CD8-positive, alpha-beta memory T cell (primary cell): ENCODE results near the gene SRPK2. TPM values are rescaled to one million over a fixed set of nuclear protein-coding genes. Genes with fewer than 3 reads are reported as not detected.
"Not testable (repeated sequence)": the region's sequence is repeated elsewhere in the genome, so short reads cannot be mapped to it uniquely, and the experiment has no call there.

Experiments used
- CTCF ChIA-PET: fragments of 350-600 bp; sonication (Branson Sonifier 250); formaldehyde crosslinking; loops from one replicate; lab custom pipeline; 2021; ENCODE audit warnings: antibody characterized with exemption; lab: Charles Lee
- POLR2A ChIA-PET: fragments of 350-600 bp; sonication (Branson Sonifier 250); formaldehyde crosslinking; loops from one replicate; lab custom pipeline; 2021; ENCODE audit warnings: antibody characterized with exemption; lab: Charles Lee
- DNase-seq, 5 donors: peaks; one replicate each; pipeline versions ENCODE4 v3.0.0 to v3.0.0-alpha.2; 2020 to 2022; ENCODE audit warnings: mixed read lengths in 1 of 5
- H3K27ac ChIP-seq: one replicate; pipeline ENCODE4 v1.7.0; 2013; ENCODE audit warnings: low read depth, mild to moderate bottlenecking, low read length, moderate library complexity
- H3K27me3 ChIP-seq: 2 replicates; pipeline ENCODE4 v1.7.0; 2013; ENCODE audit warnings: low read length, mild to moderate bottlenecking; ENCODE audit not compliant: insufficient read depth, poor library complexity, severe bottlenecking
- H3K36me3 ChIP-seq: 2 replicates; pipeline ENCODE4 v1.7.0; 2013; ENCODE audit warnings: mild to moderate bottlenecking, low read length, moderate library complexity; ENCODE audit not compliant: insufficient read depth
- H3K4me1 ChIP-seq: 2 replicates; pipeline ENCODE4 v1.7.0; 2013; ENCODE audit warnings: mild to moderate bottlenecking, low read length, moderate library complexity; ENCODE audit not compliant: insufficient read depth
- H3K4me3 ChIP-seq: 2 replicates; pipeline ENCODE4 v1.7.0; 2013; ENCODE audit warnings: mild to moderate bottlenecking, low read length
- H3K9me3 ChIP-seq: 2 replicates; pipeline ENCODE4 v1.7.0; 2013; ENCODE audit warnings: mild to moderate bottlenecking, low read length
- H3K27ac Mint-ChIP-seq, 8 donors: one replicate each; pipeline ENCODE4 v1.8.0; 2020 to 2021; ENCODE audit warnings: mixed read lengths in 8 of 8, mild to moderate bottlenecking in 6 of 8, inconsistent platforms in 3 of 8, moderate library complexity in 3 of 8
- H3K27me3 Mint-ChIP-seq, 2 donors: one replicate each; pipeline ENCODE4 v1.8.0; 2020 to 2021; ENCODE audit warnings: mixed read lengths in 2 of 2, mild to moderate bottlenecking in 1 of 2, moderate library complexity in 1 of 2
- H3K36me3 Mint-ChIP-seq, 3 donors: one replicate each; pipeline ENCODE4 v1.8.0; 2020 to 2021; ENCODE audit warnings: mixed read lengths in 3 of 3, inconsistent platforms in 1 of 3, mild to moderate bottlenecking in 1 of 3
- H3K4me1 Mint-ChIP-seq, 3 donors: one replicate each; pipeline ENCODE4 v1.8.0; 2020 to 2021; ENCODE audit warnings: mixed read lengths in 3 of 3, inconsistent platforms in 1 of 3, mild to moderate bottlenecking in 1 of 3
- H3K4me3 Mint-ChIP-seq, 7 donors: one replicate each; pipeline ENCODE4 v1.8.0; 2020 to 2021; ENCODE audit warnings: mixed read lengths in 7 of 7, mild to moderate bottlenecking in 6 of 7, moderate library complexity in 4 of 7, inconsistent platforms in 2 of 7
- H3K9me3 Mint-ChIP-seq, 5 donors: one replicate each; pipeline ENCODE4 v1.8.0; 2020 to 2022; ENCODE audit warnings: mixed read lengths in 5 of 5, mild to moderate bottlenecking in 3 of 5, moderate library complexity in 2 of 5, inconsistent platforms in 1 of 5
- polyA plus RNA-seq: library from polyadenylated mRNA; unstranded; fragments of 300-500 nt; fragmentation: Illumina TruSeq; gene quantifications from one replicate; pipeline ENCODE4 v1.2.3, GENCODE V29; 2021
- total RNA-seq, 2 experiments: library from RNA; stranded (reverse); gene quantifications; one replicate each; pipeline ENCODE4 v1.2.3, GENCODE V29; 2021

The SRPK2 gene
- total and polyA plus RNA-seq, 3 experiments from 2014 or later, result 40.8 to 59.5 (median 41.3) TPM

- Mint-ChIP-seq H3K36me3 (peaks cover 0 to 2% (median 0%) of the 10 kb centered on the region in 3 donors), H3K27me3 (no peaks in the 10 kb centered on the region), H3K9me3 (no peaks in the 10 kb centered on the region), H3K4me3 (no peak overlapping the region), H3K27ac (no peak overlapping the region), H3K4me1 (peaks cover 37 to 49% (median 39%) of the 10 kb centered on the region in 3 donors)
- Histone ChIP-seq H3K36me3 (no peaks in the 10 kb centered on the region), H3K9me3 (no peaks in the 10 kb centered on the region), H3K27me3 (no peaks in the 10 kb centered on the region), H3K4me1 (no peaks in the 10 kb centered on the region), H3K27ac (no peak overlapping the region), H3K4me3 (no peak overlapping the region)
- ChIA-PET POLR2A (no interaction called here), CTCF (no interaction called here)
- DNase-seq, result no peak
Measured at GRCh38 chr7:105330526-105330925, 58.2 kb downstream of the SRPK2 start.

GRCh38 chr7:105327201-105327600 lies 61.5 kb downstream of the SRPK2 start:
- H3K4me3 ChIP-seq, result no peak overlapping the region
- Mint-ChIP-seq H3K4me3 (no peak overlapping the region), H3K27me3 (no peaks in the 10 kb centered on the region), H3K4me1 (peaks cover 45 to 68% (median 57%) of the 10 kb centered on the region in 3 donors), H3K9me3 (no peaks in the 10 kb centered on the region), H3K36me3 (peaks cover 0 to 4% (median 0%) of the 10 kb centered on the region in 3 donors), H3K27ac (no peak overlapping the region)
- no peak overlapping the region for H3K27ac ChIP-seq
- H3K36me3 ChIP-seq, result no peaks in the 10 kb centered on the region
- no peaks in the 10 kb centered on the region for H3K9me3 ChIP-seq
- H3K4me1 ChIP-seq, result no peaks in the 10 kb centered on the region
- ChIA-PET CTCF (no interaction called here), POLR2A (no interaction called here)
- no peak for DNase-seq
- no peaks in the 10 kb centered on the region for H3K27me3 ChIP-seq

- no peaks in the 10 kb centered on the region for H3K9me3 ChIP-seq
- Mint-ChIP-seq H3K4me3 (peak overlapping the region in 1 of 7 donors; percentile 13), H3K27me3 (no peaks in the 10 kb centered on the region), H3K36me3 (peaks cover 0 to 7% (median 5%) of the 10 kb centered on the region in 3 donors), H3K9me3 (no peaks in the 10 kb centered on the region), H3K27ac (no peak overlapping the region), H3K4me1 (peaks cover 45 to 73% (median 65%) of the 10 kb centered on the region in 3 donors)
- H3K4me3 ChIP-seq, result no peak overlapping the region
- POLR2A ChIA-PET, result no interaction called here
- H3K36me3 ChIP-seq, result no peaks in the 10 kb centered on the region
- no peak for DNase-seq
- CTCF ChIA-PET, result no interaction called here
- H3K4me1 ChIP-seq, result no peaks in the 10 kb centered on the region
- no peak overlapping the region for H3K27ac ChIP-seq
- H3K27me3 ChIP-seq, result no peaks in the 10 kb centered on the region
Measured at GRCh38 chr7:105325216-105325904, 63.4 kb downstream of the SRPK2 start.

- H3K4me3 Mint-ChIP-seq, H3K36me3 Mint-ChIP-seq, H3K27ac ChIP-seq, H3K9me3 ChIP-seq, H3K9me3 Mint-ChIP-seq, H3K4me1 ChIP-seq, H3K27me3 ChIP-seq, H3K4me3 ChIP-seq, POLR2A ChIA-PET, H3K36me3 ChIP-seq, DNase-seq, H3K27ac Mint-ChIP-seq, H3K27me3 Mint-ChIP-seq: not testable (repeated sequence)
- CTCF ChIA-PET, result interaction anchor here (2.0 kb wide), 1 partner anchor 10 kb away, joined by 5 read pairs; no protein-coding TSS in a partner anchor
- peaks cover 50 to 79% (median 73%) of the 10 kb centered on the region in 3 donors for H3K4me1 Mint-ChIP-seq
Measured at GRCh38 chr7:105324606-105325005, 64.1 kb downstream of the SRPK2 start.

GRCh38 chr7:105323366-105323765 lies 65.4 kb downstream of the SRPK2 start:
- DNase-seq, result no peak
- Mint-ChIP-seq H3K27me3 (no peaks in the 10 kb centered on the region), H3K36me3 (peaks cover 0 to 7% (median 7%) of the 10 kb centered on the region in 3 donors), H3K4me3 (no peak overlapping the region), H3K4me1 (peaks cover 50 to 81% (median 75%) of the 10 kb centered on the region in 3 donors), H3K27ac (peak overlapping the region in 2 of 8 donors; percentile 11 to 57), H3K9me3 (no peaks in the 10 kb centered on the region)
- Histone ChIP-seq H3K4me1 (no peaks in the 10 kb centered on the region), H3K36me3 (no peaks in the 10 kb centered on the region), H3K27ac (no peak overlapping the region), H3K4me3 (no peak overlapping the region), H3K27me3 (no peaks in the 10 kb centered on the region), H3K9me3 (no peaks in the 10 kb centered on the region)
- ChIA-PET POLR2A (no interaction called here), CTCF (interaction anchor here (2.0 kb wide), 1 partner anchor 11 kb away, joined by 5 read pairs; no protein-coding TSS in a partner anchor)

GRCh38 chr7:105322655-105323277 lies 66.0 kb downstream of the SRPK2 start:
- no peaks in the 10 kb centered on the region for H3K9me3 ChIP-seq
- DNase-seq, result no peak
- H3K4me3 Mint-ChIP-seq, result no peak overlapping the region
- CTCF ChIA-PET, result interaction anchor here (2.0 kb wide), 1 partner anchor 12 kb away, joined by 5 read pairs; no protein-coding TSS in a partner anchor
- H3K27me3 ChIP-seq, result no peaks in the 10 kb centered on the region
- H3K4me1 ChIP-seq, result no peaks in the 10 kb centered on the region
- H3K27me3 Mint-ChIP-seq, result no peaks in the 10 kb centered on the region
- no peak overlapping the region for H3K27ac ChIP-seq
- H3K4me1 Mint-ChIP-seq, result peaks cover 50 to 81% (median 75%) of the 10 kb centered on the region in 3 donors
- POLR2A ChIA-PET, result no interaction called here
- H3K4me3 ChIP-seq, result no peak overlapping the region
- peaks cover 0 to 7% (median 7%) of the 10 kb centered on the region in 3 donors for H3K36me3 Mint-ChIP-seq
- no peaks in the 10 kb centered on the region for H3K36me3 ChIP-seq
- no peaks in the 10 kb centered on the region for H3K9me3 Mint-ChIP-seq
- H3K27ac Mint-ChIP-seq, result peak overlapping the region in 1 of 8 donors; percentile 50

- no peaks in the 10 kb centered on the region for H3K36me3 ChIP-seq
- Mint-ChIP-seq H3K9me3 (no peaks in the 10 kb centered on the region), H3K27me3 (no peaks in the 10 kb centered on the region), H3K36me3 (peaks cover 0 to 7% (median 7%) of the 10 kb centered on the region in 3 donors), H3K4me1 (peaks cover 48 to 82% (median 72%) of the 10 kb centered on the region in 3 donors), H3K27ac (peak overlapping the region in 1 of 8 donors; percentile 50), H3K4me3 (no peak overlapping the region)
- POLR2A ChIA-PET, result no interaction called here
- H3K9me3 ChIP-seq, result no peaks in the 10 kb centered on the region
- H3K4me1 ChIP-seq, result no peaks in the 10 kb centered on the region
- H3K4me3 ChIP-seq, result no peak overlapping the region
- H3K27me3 ChIP-seq, result no peaks in the 10 kb centered on the region
- H3K27ac ChIP-seq, result no peak overlapping the region
- CTCF ChIA-PET, result no interaction called here
- DNase-seq, result no peak
Measured at GRCh38 chr7:105321754-105322455, 66.8 kb downstream of the SRPK2 start.

- Mint-ChIP-seq H3K9me3 (no peaks in the 10 kb centered on the region), H3K27me3 (no peaks in the 10 kb centered on the region), H3K4me3 (no peak overlapping the region), H3K4me1 (peaks cover 48 to 82% (median 74%) of the 10 kb centered on the region in 3 donors), H3K36me3 (peaks cover 0 to 7% (median 5%) of the 10 kb centered on the region in 3 donors), H3K27ac (no peak overlapping the region)
- H3K9me3 ChIP-seq, result no peaks in the 10 kb centered on the region
- ChIA-PET CTCF (interaction anchor here (0.9 kb wide), 1 partner anchor 11 kb away, joined by 4 read pairs; no protein-coding TSS in a partner anchor), POLR2A (no interaction called here)
- no peaks in the 10 kb centered on the region for H3K36me3 ChIP-seq
- H3K27ac ChIP-seq, result no peak overlapping the region
- no peaks in the 10 kb centered on the region for H3K4me1 ChIP-seq
- no peak for DNase-seq
- no peak overlapping the region for H3K4me3 ChIP-seq
- no peaks in the 10 kb centered on the region for H3K27me3 ChIP-seq
Measured at GRCh38 chr7:105320896-105321295, 67.8 kb downstream of the SRPK2 start.
